ENCODE measurements around the gene HSFX4. TPM values are rescaled to one million over a fixed set of nuclear protein-coding genes. Genes with fewer than 3 reads are reported as not detected.
A peak's percentile ranks its signal among the peaks of the same experiment; 100 is the strongest.
"Not testable (repeated sequence)": the region's sequence is repeated elsewhere in the genome, so short reads cannot be mapped to it uniquely, and the experiment has no call there.

HSFX4 gene
- total RNA-seq, 2 donors from 2014 or later = not detected

DNA sequence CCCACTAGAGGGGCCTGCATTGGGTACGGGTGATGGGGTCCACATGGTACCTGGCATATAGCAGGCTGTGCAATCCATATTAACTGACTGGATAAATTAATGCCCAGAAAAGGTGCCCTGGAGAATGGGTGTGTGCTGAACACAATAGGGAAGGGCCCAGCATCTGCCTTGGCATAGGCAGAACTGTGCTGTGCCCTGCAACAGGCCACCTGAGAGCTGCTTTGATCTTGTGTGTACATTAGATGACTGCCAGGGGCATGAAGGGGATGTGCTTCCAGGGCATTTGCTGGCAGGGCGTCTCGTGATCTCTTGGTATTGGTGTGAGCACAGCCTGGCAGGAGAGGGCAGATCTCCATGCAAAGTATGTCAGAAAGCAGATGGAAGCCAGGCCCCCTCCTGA is 17.6 kb downstream of the HSFX4 start:
- H3K27ac ChIP-seq; H3K36me3 ChIP-seq; ATAC-seq (ENCODE audit: insufficient number of reproducible peaks, low FRiP score, low read depth); H3K4me1 ChIP-seq (ENCODE audit: control insufficient read depth in 1 of 2, low read depth in 2 of 2); H3K27me3 ChIP-seq (replicated peaks; ENCODE audit: insufficient read depth); H3K4me3 ChIP-seq; H3K9me3 ChIP-seq; DNase-seq (ENCODE audit: low spot score): not testable (repeated sequence)

DNA sequence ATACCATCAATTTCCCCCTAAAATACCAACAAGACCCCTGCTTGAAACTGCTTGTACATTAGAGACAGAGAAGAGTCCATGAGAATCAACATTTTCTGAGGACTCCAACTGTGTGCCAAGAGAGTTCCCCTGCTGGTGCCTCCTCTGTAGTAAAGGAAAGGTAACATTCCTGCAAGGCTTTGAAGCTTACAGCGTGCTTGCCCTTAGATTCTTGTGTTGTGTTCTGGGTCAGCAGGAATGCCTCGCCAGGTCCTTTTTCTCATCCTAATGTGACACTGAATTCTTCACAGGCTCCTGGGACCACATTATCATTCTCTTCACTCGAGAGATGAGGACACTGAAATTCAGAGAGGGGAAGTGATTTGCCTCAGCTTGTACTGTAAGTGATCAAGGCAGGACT is 18.6 kb downstream of the HSFX4 start:
- no peaks in the 10 kb centered on the region for H3K27me3 ChIP-seq (replicated peaks; ENCODE audit: insufficient read depth)
- H3K36me3 ChIP-seq = peaks cover 4% of the 10 kb centered on the region
- TF ChIP-seq, protein P1, sequence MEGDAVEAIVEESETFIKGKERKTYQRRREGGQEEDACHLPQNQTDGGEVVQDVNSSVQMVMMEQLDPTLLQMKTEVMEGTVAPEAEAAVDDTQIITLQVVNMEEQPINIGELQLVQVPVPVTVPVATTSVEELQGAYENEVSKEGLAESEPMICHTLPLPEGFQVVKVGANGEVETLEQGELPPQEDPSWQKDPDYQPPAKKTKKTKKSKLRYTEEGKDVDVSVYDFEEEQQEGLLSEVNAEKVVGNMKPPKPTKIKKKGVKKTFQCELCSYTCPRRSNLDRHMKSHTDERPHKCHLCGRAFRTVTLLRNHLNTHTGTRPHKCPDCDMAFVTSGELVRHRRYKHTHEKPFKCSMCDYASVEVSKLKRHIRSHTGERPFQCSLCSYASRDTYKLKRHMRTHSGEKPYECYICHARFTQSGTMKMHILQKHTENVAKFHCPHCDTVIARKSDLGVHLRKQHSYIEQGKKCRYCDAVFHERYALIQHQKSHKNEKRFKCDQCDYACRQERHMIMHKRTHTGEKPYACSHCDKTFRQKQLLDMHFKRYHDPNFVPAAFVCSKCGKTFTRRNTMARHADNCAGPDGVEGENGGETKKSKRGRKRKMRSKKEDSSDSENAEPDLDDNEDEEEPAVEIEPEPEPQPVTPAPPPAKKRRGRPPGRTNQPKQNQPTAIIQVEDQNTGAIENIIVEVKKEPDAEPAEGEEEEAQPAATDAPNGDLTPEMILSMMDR (IDR thresholded peaks at IDR 0.05) = no peak
- no peak overlapping the region for H3K27ac ChIP-seq
- DNase-seq (ENCODE audit: low spot score) (no peak), ATAC-seq (ENCODE audit: insufficient number of reproducible peaks, low FRiP score, low read depth) (no peak)
- peaks cover 0 to 4% of the 10 kb centered on the region in 2 donors for H3K4me1 ChIP-seq (ENCODE audit: control insufficient read depth in 1 of 2, low read depth in 2 of 2)
- H3K9me3 ChIP-seq = no peaks in the 10 kb centered on the region
- no peak overlapping the region for H3K4me3 ChIP-seq

DNA sequence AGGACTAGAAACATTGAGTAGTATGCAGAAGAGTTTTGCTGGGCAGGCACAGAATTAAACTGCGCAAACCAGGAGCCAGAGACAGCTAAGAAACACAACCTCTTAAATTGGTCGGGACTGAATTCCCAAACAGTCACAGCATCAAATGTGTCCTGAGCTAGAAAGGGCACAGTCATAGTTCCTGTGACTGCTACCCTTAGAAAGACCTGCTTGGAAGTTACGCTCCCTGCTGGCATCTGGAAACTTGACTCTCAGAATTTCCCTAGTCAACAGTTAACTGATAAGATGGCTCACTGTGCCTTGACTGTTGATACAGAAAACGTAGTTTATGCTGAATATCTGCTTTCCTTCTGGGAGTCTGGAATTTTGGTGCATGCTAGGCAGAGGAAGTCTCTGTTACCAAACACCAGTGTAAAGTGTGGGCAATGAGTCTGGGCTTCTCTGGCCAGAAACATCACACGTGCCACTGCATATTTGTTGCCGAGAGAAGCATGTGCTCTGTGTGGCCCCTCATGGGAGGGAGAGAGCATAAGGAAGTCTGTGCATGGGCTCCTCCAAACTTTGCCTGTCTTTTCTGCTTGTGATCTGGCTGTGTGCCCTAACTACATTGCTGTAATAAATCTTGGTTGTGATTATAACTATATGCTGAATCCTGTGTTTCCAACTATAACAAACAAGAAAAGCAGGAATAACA is 20.5 kb downstream of the HSFX4 start:
- ATAC-seq (ENCODE audit: insufficient number of reproducible peaks, low FRiP score, low read depth) = no peak
- no peak for DNase-seq (ENCODE audit: low spot score)
- TF ChIP-seq, protein P1 (IDR thresholded peaks at IDR 0.05) = no peak

DNA sequence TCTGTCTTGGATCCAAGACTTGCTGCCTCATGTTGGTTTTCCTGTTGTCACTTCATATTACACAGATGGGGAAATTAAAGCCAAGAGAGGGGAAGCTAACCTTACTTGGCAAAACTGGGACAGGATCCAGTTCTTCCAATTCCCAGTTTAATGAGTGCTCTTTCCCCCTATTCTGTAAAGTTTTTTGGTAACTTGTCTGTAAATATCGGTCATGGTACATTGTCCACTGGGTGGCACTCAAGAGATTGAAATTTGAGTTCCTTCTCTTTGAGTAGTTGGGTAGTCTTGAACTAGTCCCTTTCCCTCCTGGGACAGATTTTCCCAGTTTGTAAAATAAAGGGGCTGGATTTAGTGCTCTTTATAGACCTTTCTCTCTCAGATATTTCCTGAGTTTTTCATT is 21.3 kb downstream of the HSFX4 start:
- DNase-seq (ENCODE audit: low spot score) = no peak
- Histone ChIP-seq H3K27me3 (replicated peaks; ENCODE audit: insufficient read depth) (no peaks in the 10 kb centered on the region), H3K4me3 (no peak overlapping the region), H3K27ac (peak overlapping the region in 1 of 2 donors; percentile 26), H3K9me3 (no peaks in the 10 kb centered on the region), H3K4me1 (ENCODE audit: control insufficient read depth in 1 of 2, low read depth in 2 of 2) (peaks cover 0 to 4% of the 10 kb centered on the region in 2 donors), H3K36me3 (no peaks in the 10 kb centered on the region)
- ATAC-seq (ENCODE audit: insufficient number of reproducible peaks, low FRiP score, low read depth) = peak; percentile 60
- TF ChIP-seq, protein P1 (IDR thresholded peaks at IDR 0.05) = peak; percentile 27

More for the DNA sequence above, 20.5 kb downstream of the HSFX4 start:
- Histone ChIP-seq H3K36me3 (no peaks in the 10 kb centered on the region), H3K4me1 (ENCODE audit: control insufficient read depth in 1 of 2, low read depth in 2 of 2) (peaks cover 0 to 4% of the 10 kb centered on the region in 2 donors), H3K27ac (peak overlapping the region in 1 of 2 donors; percentile 26), H3K27me3 (replicated peaks; ENCODE audit: insufficient read depth) (no peaks in the 10 kb centered on the region), H3K4me3 (no peak overlapping the region), H3K9me3 (no peaks in the 10 kb centered on the region)

DNA sequence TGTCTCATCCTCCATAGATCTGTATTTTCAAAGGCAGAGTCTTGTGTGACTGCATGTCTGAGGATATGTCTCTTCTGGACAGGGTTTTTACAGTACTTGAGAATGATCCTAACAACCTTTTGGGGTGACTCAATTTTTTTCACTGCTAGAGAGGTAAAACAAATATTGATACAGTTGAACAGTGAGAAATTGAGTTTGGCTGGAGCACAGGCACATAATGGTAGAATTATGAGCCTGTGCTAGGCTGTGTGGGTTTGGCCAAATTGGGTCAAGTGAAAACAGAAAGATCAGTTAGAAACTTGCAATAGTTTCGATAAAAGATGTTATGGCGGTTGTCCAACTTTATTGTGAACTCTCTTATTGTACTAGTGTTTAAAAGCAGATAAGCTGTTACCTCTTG is 32.2 kb downstream of the HSFX4 start:
- no peak for ATAC-seq (ENCODE audit: insufficient number of reproducible peaks, low FRiP score, low read depth)

More for the DNA sequence above, 32.2 kb downstream of the HSFX4 start:
- H3K4me1 ChIP-seq (ENCODE audit: control insufficient read depth in 1 of 2, low read depth in 2 of 2) = no peaks in the 10 kb centered on the region
- H3K27ac ChIP-seq = no peak overlapping the region
- H3K27me3 ChIP-seq (replicated peaks; ENCODE audit: insufficient read depth) = no peaks in the 10 kb centered on the region
- no peaks in the 10 kb centered on the region for H3K9me3 ChIP-seq
- H3K4me3 ChIP-seq = no peak overlapping the region
- H3K36me3 ChIP-seq = no peaks in the 10 kb centered on the region
- no peak for DNase-seq (ENCODE audit: low spot score)
- TF ChIP-seq, protein P1 (IDR thresholded peaks at IDR 0.05) = no peak

All from thoracic aorta (tissue), 2 donors.